GM21825 (cell line): ENCODE measurements around the gene SFR1.

Experiments used
- ATAC-seq: cut with Tn5 transposase; IDR thresholded peaks from one replicate; pipeline ENCODE4 v1.9.1; 2021; ENCODE audit warnings: mild to moderate bottlenecking, moderate library complexity; ENCODE audit not compliant: unreplicated experiment

The SFR1 gene

GRCh38 chr10:104104926-104105325 lies 17.0 kb upstream of the SFR1 start:
- no peak for ATAC-seq

GRCh38 chr10:104109908-104110662 lies 11.9 kb upstream of the SFR1 start:
- ATAC-seq, result peak; percentile 88

GRCh38 chr10:104113376-104113956 lies 8.5 kb upstream of the SFR1 start:
- ATAC-seq, result no peak

- ATAC-seq, result no peak
These were observed 4.1 kb upstream of the SFR1 start for GRCh38 chr10:104117839-104118323.

GRCh38 chr10:104119996-104120395 lies 2.0 kb upstream of the SFR1 start:
- ATAC-seq, result no peak

- no peak for ATAC-seq
These were observed 1.5 kb upstream of the SFR1 start for GRCh38 chr10:104120512-104120902.

- ATAC-seq, result peak; percentile 34
These were observed 977 bp upstream of the SFR1 start for GRCh38 chr10:104120903-104121484.

GRCh38 chr10:104122225-104123107 lies 495 bp downstream of the SFR1 start:
- peak; percentile 5 for ATAC-seq

- no peak for ATAC-seq
These were observed 1.4 kb downstream of the SFR1 start for GRCh38 chr10:104123397-104123796.

GRCh38 chr10:104127411-104127810 lies 5.4 kb downstream of the SFR1 start:
- no peak for ATAC-seq

GRCh38 chr10:104128214-104128613 lies 6.2 kb downstream of the SFR1 start:
- ATAC-seq, result no peak

- no peak for ATAC-seq
These were observed 8.1 kb downstream of the SFR1 start for GRCh38 chr10:104130041-104130440.

- no peak for ATAC-seq
These were observed 16.2 kb downstream of the SFR1 start for GRCh38 chr10:104138131-104138530.

GRCh38 chr10:104139221-104139620 lies 17.2 kb downstream of the SFR1 start:
- no peak for ATAC-seq

- no peak for ATAC-seq
These were observed 20.1 kb downstream of the SFR1 start for GRCh38 chr10:104142081-104142480.

GRCh38 chr10:104143829-104144228 lies 21.9 kb downstream of the SFR1 start:
- no peak for ATAC-seq

- ATAC-seq, result no peak
These were observed 23.0 kb downstream of the SFR1 start for GRCh38 chr10:104144931-104145330.

- ATAC-seq, result no peak
These were observed 24.9 kb downstream of the SFR1 start for GRCh38 chr10:104146882-104147281.

- ATAC-seq, result no peak
These were observed 28.2 kb downstream of the SFR1 start for GRCh38 chr10:104150139-104150538.

- no peak for ATAC-seq
These were observed 29.8 kb downstream of the SFR1 start for GRCh38 chr10:104151737-104152136.

- no peak for ATAC-seq
These were observed 33.6 kb downstream of the SFR1 start for GRCh38 chr10:104155591-104155990.
